HG03060 (cell line): Measurements from ENCODE around the gene SSR1.
"Not testable (repeated sequence)": the region's sequence is repeated elsewhere in the genome, so short reads cannot be mapped to it uniquely, and the experiment has no call there.

Source experiments
- ATAC-seq: cut with Tn5 transposase; IDR thresholded peaks from one replicate; pipeline ENCODE4 v1.9.1; 2021; ENCODE audit warnings: low read depth, moderate number of reproducible peaks; ENCODE audit not compliant: unreplicated experiment

Gene SSR1

GRCh38 chr6:7312616-7313504, at the start of gene SSR1:
Gene SSR1 (minus strand): TSS chr6:7313199. CDS start chr6:7313120, 79 bp downstream.
- ATAC-seq: peak; percentile 87

- ATAC-seq: not testable (repeated sequence)
Observed at GRCh38 chr6:7351916-7352315, 38.9 kb upstream of the SSR1 start.

- ATAC-seq: not testable (repeated sequence)
Observed at GRCh38 chr6:7350591-7350990, 37.6 kb upstream of the SSR1 start.

GRCh38 chr6:7347551-7347997, 34.6 kb upstream of the SSR1 start:
- not testable (repeated sequence) for ATAC-seq

- not testable (repeated sequence) for ATAC-seq
Observed at GRCh38 chr6:7344773-7345450, 31.9 kb upstream of the SSR1 start.

- no peak for ATAC-seq
Observed at GRCh38 chr6:7343546-7344475, 30.8 kb upstream of the SSR1 start.

- no peak for ATAC-seq
Observed at GRCh38 chr6:7341989-7342742, 29.2 kb upstream of the SSR1 start.

- no peak for ATAC-seq
Observed at GRCh38 chr6:7341271-7341670, 28.3 kb upstream of the SSR1 start.

- ATAC-seq: not testable (repeated sequence)
Observed at GRCh38 chr6:7339007-7339732, 26.2 kb upstream of the SSR1 start.

GRCh38 chr6:7338031-7338430, 25.0 kb upstream of the SSR1 start:
- no peak for ATAC-seq

- ATAC-seq: no peak
Observed at GRCh38 chr6:7335519-7335918, 22.5 kb upstream of the SSR1 start.

GRCh38 chr6:7334685-7335084, 21.7 kb upstream of the SSR1 start:
- ATAC-seq: no peak

GRCh38 chr6:7332090-7332745, 19.2 kb upstream of the SSR1 start:
- ATAC-seq: no peak

- no peak for ATAC-seq
Observed at GRCh38 chr6:7331452-7331851, 18.5 kb upstream of the SSR1 start.

GRCh38 chr6:7328243-7328642, 15.2 kb upstream of the SSR1 start:
- no peak for ATAC-seq

GRCh38 chr6:7325750-7326149, 12.8 kb upstream of the SSR1 start:
- ATAC-seq: no peak

GRCh38 chr6:7324520-7324919, 11.5 kb upstream of the SSR1 start:
- ATAC-seq: peak; percentile 47

- ATAC-seq: no peak
Observed at GRCh38 chr6:7323074-7323473, 10.1 kb upstream of the SSR1 start.

- ATAC-seq: not testable (repeated sequence)
Observed at GRCh38 chr6:7321866-7322265, 8.9 kb upstream of the SSR1 start.
